ENCODE results near the gene PHF21A. TPM values are rescaled to one million over a fixed set of nuclear protein-coding genes. Genes with fewer than 3 reads are reported as not detected.
A peak's percentile ranks its signal among the peaks of the same experiment; 100 is the strongest.

PHF21A gene
- total RNA-seq, 1 donor from 2014 or later = 69.3 TPM

- H3K9ac ChIP-seq (ENCODE audit: low read length) = no peak overlapping the region
- H3K36me3 ChIP-seq (ENCODE audit: insufficient read depth, low read length) = no peaks in the 10 kb centered on the region
- H4K20me1 ChIP-seq (ENCODE audit: insufficient read depth, low read length) = no peaks in the 10 kb centered on the region
- Mint-ChIP-seq H3K4me3 (ENCODE audit: unreplicated experiment) (no peak overlapping the region), H3K27ac (ENCODE audit: unreplicated experiment) (no peak overlapping the region), H3K27me3 (ENCODE audit: low read depth, unreplicated experiment) (peaks cover 39% of the 10 kb centered on the region), H3K36me3 (ENCODE audit: low read depth, unreplicated experiment) (peaks cover 3% of the 10 kb centered on the region), H3K9me3 (ENCODE audit: unreplicated experiment) (no peaks in the 10 kb centered on the region), H3K4me1 (ENCODE audit: low read depth, unreplicated experiment) (no peaks in the 10 kb centered on the region)
- no peaks in the 10 kb centered on the region for H3K27me3 ChIP-seq (ENCODE audit: insufficient read depth, low read length)
- H3K4me2 ChIP-seq (ENCODE audit: low read length) = no peak overlapping the region
- no peak overlapping the region for H3K4me3 ChIP-seq (ENCODE audit: insufficient read depth, low read depth, low read length)
- no peak overlapping the region for H3K27ac ChIP-seq (ENCODE audit: low read depth, low read length)
- DNase-seq (ENCODE audit: low read depth) (no peak), FAIRE-seq (no peak)
- H3K79me2 ChIP-seq (ENCODE audit: insufficient read depth, low read length) = no peaks in the 10 kb centered on the region
- TF ChIP-seq EZH2 (IDR thresholded peaks at IDR 0.05; ENCODE audit: insufficient read depth, low read length) (no peak), CTCF (IDR thresholded peaks at IDR 0.05; ENCODE audit: insufficient read depth, low read depth, low read length) (no peak)
- H3K9me3 ChIP-seq (ENCODE audit: insufficient read depth, low read depth, low read length) = no peaks in the 10 kb centered on the region
- H3K4me1 ChIP-seq (ENCODE audit: insufficient read depth, low read length) = no peaks in the 10 kb centered on the region
- H2AFZ ChIP-seq (ENCODE audit: low read depth, low read length) = no peak overlapping the region
These were observed 228.4 kb downstream of the PHF21A start for GRCh38 chr11:45892856-45893255.

- no peaks in the 10 kb centered on the region for H3K4me1 ChIP-seq (ENCODE audit: insufficient read depth, low read length)
- no peaks in the 10 kb centered on the region for H3K9me3 Mint-ChIP-seq (ENCODE audit: unreplicated experiment)
- H3K9ac ChIP-seq (ENCODE audit: low read length) = no peak overlapping the region
- DNase-seq (ENCODE audit: low read depth) (no peak), FAIRE-seq (no peak)
- peak overlapping the region; percentile 9 for H3K27ac Mint-ChIP-seq (ENCODE audit: unreplicated experiment)
- peaks cover 2% of the 10 kb centered on the region for H3K27me3 ChIP-seq (ENCODE audit: insufficient read depth, low read length)
- H3K9me3 ChIP-seq (ENCODE audit: insufficient read depth, low read depth, low read length) = no peaks in the 10 kb centered on the region
- no peak for TF ChIP-seq EZH2 (IDR thresholded peaks at IDR 0.05; ENCODE audit: insufficient read depth, low read length)
- no peak for TF ChIP-seq CTCF (IDR thresholded peaks at IDR 0.05; ENCODE audit: insufficient read depth, low read depth, low read length)
- H3K4me3 Mint-ChIP-seq (ENCODE audit: unreplicated experiment) = no peak overlapping the region
- no peaks in the 10 kb centered on the region for H3K36me3 ChIP-seq (ENCODE audit: insufficient read depth, low read length)
- H3K4me1 Mint-ChIP-seq (ENCODE audit: low read depth, unreplicated experiment) = no peaks in the 10 kb centered on the region
- H3K36me3 Mint-ChIP-seq (ENCODE audit: low read depth, unreplicated experiment) = peaks cover 3% of the 10 kb centered on the region
- no peaks in the 10 kb centered on the region for H4K20me1 ChIP-seq (ENCODE audit: insufficient read depth, low read length)
- no peaks in the 10 kb centered on the region for H3K79me2 ChIP-seq (ENCODE audit: insufficient read depth, low read length)
- H3K27me3 Mint-ChIP-seq (ENCODE audit: low read depth, unreplicated experiment) = peaks cover 43% of the 10 kb centered on the region
- no peak overlapping the region for H3K4me2 ChIP-seq (ENCODE audit: low read length)
- H3K4me3 ChIP-seq (ENCODE audit: insufficient read depth, low read depth, low read length) = no peak overlapping the region
- H3K27ac ChIP-seq (ENCODE audit: low read depth, low read length) = no peak overlapping the region
- H2AFZ ChIP-seq (ENCODE audit: low read depth, low read length) = no peak overlapping the region
These were observed 230.2 kb downstream of the PHF21A start for GRCh38 chr11:45890886-45891550.

- peaks cover 4% of the 10 kb centered on the region for H3K4me1 ChIP-seq (ENCODE audit: insufficient read depth, low read length)
- no peaks in the 10 kb centered on the region for H3K79me2 ChIP-seq (ENCODE audit: insufficient read depth, low read length)
- H3K9me3 ChIP-seq (ENCODE audit: insufficient read depth, low read depth, low read length) = no peaks in the 10 kb centered on the region
- no peak overlapping the region for H3K4me3 ChIP-seq (ENCODE audit: insufficient read depth, low read depth, low read length)
- peaks cover 3% of the 10 kb centered on the region for H4K20me1 ChIP-seq (ENCODE audit: insufficient read depth, low read length)
- no peaks in the 10 kb centered on the region for H3K4me1 Mint-ChIP-seq (ENCODE audit: low read depth, unreplicated experiment)
- H3K9me3 Mint-ChIP-seq (ENCODE audit: unreplicated experiment) = no peaks in the 10 kb centered on the region
- H3K36me3 ChIP-seq (ENCODE audit: insufficient read depth, low read length) = no peaks in the 10 kb centered on the region
- H3K27me3 ChIP-seq (ENCODE audit: insufficient read depth, low read length) = peaks cover 4% of the 10 kb centered on the region
- H3K27ac ChIP-seq (ENCODE audit: low read depth, low read length) = no peak overlapping the region
- FAIRE-seq (no peak), DNase-seq (ENCODE audit: low read depth) (no peak)
- no peak overlapping the region for H3K4me2 ChIP-seq (ENCODE audit: low read length)
- peaks cover 40% of the 10 kb centered on the region for H3K27me3 Mint-ChIP-seq (ENCODE audit: low read depth, unreplicated experiment)
- peaks cover 6% of the 10 kb centered on the region for H3K36me3 Mint-ChIP-seq (ENCODE audit: low read depth, unreplicated experiment)
- TF ChIP-seq EZH2 (IDR thresholded peaks at IDR 0.05; ENCODE audit: insufficient read depth, low read length) = no peak
- no peak for TF ChIP-seq CTCF (IDR thresholded peaks at IDR 0.05; ENCODE audit: insufficient read depth, low read depth, low read length)
- no peak overlapping the region for H2AFZ ChIP-seq (ENCODE audit: low read depth, low read length)
- no peak overlapping the region for H3K4me3 Mint-ChIP-seq (ENCODE audit: unreplicated experiment)
- no peak overlapping the region for H3K9ac ChIP-seq (ENCODE audit: low read length)
- no peak overlapping the region for H3K27ac Mint-ChIP-seq (ENCODE audit: unreplicated experiment)
These were observed 231.3 kb downstream of the PHF21A start for GRCh38 chr11:45889966-45890365.

Measured in astrocyte (in vitro differentiated cells and primary cell).